Common myeloid progenitor, CD34-positive (primary cell): Measurements from ENCODE around the gene AMER1.

ENCODE experiments used
- CTCF ChIA-PET: fragments of 350-600 bp; sonication (Branson Sonifier 250); formaldehyde crosslinking; loops from one replicate; lab custom pipeline; 2021; ENCODE audit warnings: antibody characterized with exemption; lab: Charles Lee
- POLR2A ChIA-PET: fragments of 350-600 bp; sonication (Branson Sonifier 250); formaldehyde crosslinking; loops from one replicate; lab custom pipeline; 2021; ENCODE audit warnings: antibody characterized with exemption; lab: Charles Lee
- DNase-seq, 3 donors: peaks; one replicate each; pipeline versions ENCODE4 v3.0.0 to v3.0.0-alpha.2; 2013
- H3K27ac ChIP-seq, 2 experiments: 1 replicate in 1 of 2; 2 replicates in 1 of 2; pipeline ENCODE4 v1.7.0; 2013; ENCODE audit warnings: inconsistent platforms in 2 of 2, low read length in 2 of 2, mild to moderate bottlenecking in 2 of 2, low read depth in 1 of 2, moderate library complexity in 1 of 2; ENCODE audit not compliant: severe bottlenecking in 2 of 2, insufficient read depth in 1 of 2, poor library complexity in 1 of 2
- H3K27me3 ChIP-seq, 5 experiments: replicated peaks in 2 of 5; 1 replicate in 3 of 5; 2 replicates in 2 of 5; pipeline versions ENCODE4 v1.6.1 to v1.7.0; 2013; ENCODE audit warnings: low read length in 4 of 5, mild to moderate bottlenecking in 2 of 5, moderate library complexity in 2 of 5, inconsistent platforms in 1 of 5; ENCODE audit not compliant: insufficient read depth in 5 of 5, control insufficient read depth in 4 of 5
- H3K36me3 ChIP-seq, 4 experiments: 1 replicate in 2 of 4; 2 replicates in 2 of 4; pipeline versions ENCODE4 v1.6.1 to v1.7.0; 2013; ENCODE audit warnings: low read length in 3 of 4, control low read depth in 1 of 4, mild to moderate bottlenecking in 1 of 4; ENCODE audit not compliant: control insufficient read depth in 4 of 4, insufficient read depth in 4 of 4
- H3K4me1 ChIP-seq, 4 experiments: 1 replicate in 3 of 4; 2 replicates in 1 of 4; pipeline versions ENCODE4 v1.6.1 to v1.7.1; 2013; ENCODE audit warnings: low read length in 3 of 4, mild to moderate bottlenecking in 3 of 4, control low read depth in 1 of 4, inconsistent platforms in 1 of 4, moderate library complexity in 1 of 4; ENCODE audit not compliant: control insufficient read depth in 4 of 4, insufficient read depth in 4 of 4; ENCODE audit errors: control extremely low read depth in 1 of 4
- H3K4me3 ChIP-seq, 7 experiments: 1 replicate in 4 of 7; 2 replicates in 3 of 7; pipeline versions ENCODE4 v1.5.1 to v1.7.0; 2013; ENCODE audit warnings: mild to moderate bottlenecking in 7 of 7, low read length in 6 of 7, moderate library complexity in 6 of 7, inconsistent platforms in 2 of 7, low read depth in 2 of 7, control low read depth in 1 of 7; ENCODE audit not compliant: insufficient read depth in 4 of 7, control insufficient read depth in 1 of 7; ENCODE audit errors: extremely low read depth in 1 of 7
- H3K9me3 ChIP-seq, 5 experiments: 1 replicate in 4 of 5; 2 replicates in 1 of 5; pipeline versions ENCODE4 v1.6.1 to v1.7.1; 2013; ENCODE audit warnings: low read length in 4 of 5, mild to moderate bottlenecking in 2 of 5, inconsistent platforms in 1 of 5, low read depth in 1 of 5, moderate library complexity in 1 of 5; ENCODE audit not compliant: control insufficient read depth in 4 of 5, insufficient read depth in 2 of 5; ENCODE audit errors: control extremely low read depth in 1 of 5
- WGBS: methylation state at CpG from one replicate; pipeline ENCODE4 v1.1.5; 2013; ENCODE audit not compliant: insufficient coverage; 5-methylcytosine and 5-hydroxymethylcytosine counted together

AMER1 gene

GRCh38 chrX:64186974-64187761, 18.3 kb downstream of the AMER1 start:
- Histone ChIP-seq H3K27ac (no peak overlapping the region), H3K4me3 (no peak overlapping the region), H3K4me1 (no peaks in the 10 kb centered on the region), H3K36me3 (peaks cover 0 to 21% (median 3%) of the 10 kb centered on the region in 4 experiments), H3K27me3 (no peaks in the 10 kb centered on the region), H3K9me3 (no peaks in the 10 kb centered on the region)
- DNase-seq, result no peak
- 75% methylated on average over 1 of the region's 1 CpG for WGBS
- ChIA-PET POLR2A (no interaction called here), CTCF (no interaction called here)

- H3K4me1 ChIP-seq, result no peaks in the 10 kb centered on the region
- CTCF ChIA-PET, result no interaction called here
- H3K27ac ChIP-seq, result no peak overlapping the region
- no peak overlapping the region for H3K4me3 ChIP-seq
- no peak for DNase-seq
- WGBS, result 93% methylated on average over 2 of the region's 2 CpGs
- no peaks in the 10 kb centered on the region for H3K9me3 ChIP-seq
- POLR2A ChIA-PET, result no interaction called here
- H3K27me3 ChIP-seq, result no peaks in the 10 kb centered on the region
- H3K36me3 ChIP-seq, result no peaks in the 10 kb centered on the region
Measured at GRCh38 chrX:64184396-64184795, 21.1 kb downstream of the AMER1 start.

GRCh38 chrX:64182208-64182607, 23.3 kb downstream of the AMER1 start:
- no peaks in the 10 kb centered on the region for H3K27me3 ChIP-seq
- WGBS, result no CpG with 5 or more reads among the region's 2 CpGs
- no peak for DNase-seq
- H3K4me3 ChIP-seq, result no peak overlapping the region
- CTCF ChIA-PET, result no interaction called here
- POLR2A ChIA-PET, result no interaction called here
- no peak overlapping the region for H3K27ac ChIP-seq
- no peaks in the 10 kb centered on the region for H3K9me3 ChIP-seq
- H3K4me1 ChIP-seq, result no peaks in the 10 kb centered on the region
- no peaks in the 10 kb centered on the region for H3K36me3 ChIP-seq

DNA sequence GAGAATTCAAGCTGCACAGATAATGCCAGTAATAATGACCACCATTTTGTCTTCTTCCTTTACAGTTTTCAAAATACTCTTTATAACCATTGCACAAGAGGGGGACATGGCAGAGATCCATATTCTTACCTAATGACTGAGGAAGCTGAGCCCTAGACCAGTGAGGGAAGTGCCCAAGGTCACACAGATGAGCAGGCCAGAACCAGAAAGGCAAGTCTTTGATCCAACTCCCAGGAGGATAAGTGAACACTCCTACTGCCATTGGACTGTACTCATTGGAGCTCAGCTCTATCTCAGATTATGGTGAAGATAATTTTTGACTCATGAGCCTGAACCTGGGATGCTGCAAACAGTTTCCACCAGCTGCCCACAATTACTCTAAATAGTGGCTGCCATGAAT, 28.6 kb downstream of the AMER1 start:
- H3K27ac ChIP-seq, result no peak overlapping the region
- peaks cover 0 to 1% (median 0%) of the 10 kb centered on the region in 5 experiments for H3K9me3 ChIP-seq
- DNase-seq, result no peak
- CTCF ChIA-PET, result no interaction called here
- H3K4me1 ChIP-seq, result no peaks in the 10 kb centered on the region
- H3K27me3 ChIP-seq, result no peaks in the 10 kb centered on the region
- no peak overlapping the region for H3K4me3 ChIP-seq
- POLR2A ChIA-PET, result no interaction called here
- H3K36me3 ChIP-seq, result no peaks in the 10 kb centered on the region

GRCh38 chrX:64169988-64170387, 35.5 kb downstream of the AMER1 start:
- Histone ChIP-seq H3K4me1 (no peaks in the 10 kb centered on the region), H3K9me3 (no peaks in the 10 kb centered on the region), H3K27me3 (no peaks in the 10 kb centered on the region), H3K4me3 (no peak overlapping the region), H3K36me3 (no peaks in the 10 kb centered on the region), H3K27ac (no peak overlapping the region)
- no peak for DNase-seq
- 80% methylated on average over 1 of the region's 1 CpG for WGBS
- CTCF ChIA-PET, result no interaction called here
- POLR2A ChIA-PET, result no interaction called here

DNA sequence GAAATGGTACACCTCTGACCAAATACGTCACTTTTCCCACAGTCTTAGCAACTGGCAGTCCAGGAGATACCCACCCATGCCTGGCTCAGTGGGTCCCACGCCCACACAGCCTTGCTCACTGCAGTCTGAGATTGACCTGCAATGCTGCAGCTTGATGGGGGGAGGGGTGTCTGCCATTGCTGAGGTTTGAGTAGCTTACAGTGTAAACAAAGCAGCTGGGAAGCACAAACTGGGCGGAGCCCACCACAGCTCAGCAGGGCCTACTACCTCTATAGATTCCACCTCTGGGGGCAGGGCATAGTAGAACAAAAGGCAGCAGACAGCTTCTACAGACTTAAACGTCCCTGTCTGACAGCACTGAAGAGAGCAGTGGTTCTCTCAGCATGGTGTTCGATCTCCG, 52.7 kb downstream of the AMER1 start:
- Histone ChIP-seq H3K4me3 (no peak overlapping the region), H3K9me3 (peaks cover 0 to 5% (median 3%) of the 10 kb centered on the region in 5 experiments), H3K27me3 (no peaks in the 10 kb centered on the region), H3K4me1 (no peaks in the 10 kb centered on the region), H3K27ac (no peak overlapping the region), H3K36me3 (no peaks in the 10 kb centered on the region)
- CTCF ChIA-PET, result no interaction called here
- no peak for DNase-seq
- POLR2A ChIA-PET, result no interaction called here
- WGBS, result 78% methylated on average over 6 of the region's 6 CpGs

- no peaks in the 10 kb centered on the region for H3K36me3 ChIP-seq
- no peak overlapping the region for H3K27ac ChIP-seq
- POLR2A ChIA-PET, result no interaction called here
- no peaks in the 10 kb centered on the region for H3K4me1 ChIP-seq
- peaks cover 0 to 6% (median 3%) of the 10 kb centered on the region in 5 experiments for H3K9me3 ChIP-seq
- no peaks in the 10 kb centered on the region for H3K27me3 ChIP-seq
- H3K4me3 ChIP-seq, result no peak overlapping the region
- CTCF ChIA-PET, result no interaction called here
- DNase-seq, result no peak
Measured at GRCh38 chrX:64151911-64152310, 53.6 kb downstream of the AMER1 start.
